A549 treated with CpdA at 1 μM for 4 hours (cell line): ENCODE measurements around the gene MAGEA6. TPM values are rescaled to one million over a fixed set of nuclear protein-coding genes. Genes with fewer than 3 reads are reported as not detected.

Source experiments
- total RNA-seq: library from RNA; stranded (reverse); fragments of 200-300 nt; extraction: Qiagen RNA extraction; gene quantifications from 5 replicates; pipeline ENCODE4 v1.2.3, GENCODE V29; 2022; ENCODE audit warnings: low read depth

MAGEA6 gene, protein sequence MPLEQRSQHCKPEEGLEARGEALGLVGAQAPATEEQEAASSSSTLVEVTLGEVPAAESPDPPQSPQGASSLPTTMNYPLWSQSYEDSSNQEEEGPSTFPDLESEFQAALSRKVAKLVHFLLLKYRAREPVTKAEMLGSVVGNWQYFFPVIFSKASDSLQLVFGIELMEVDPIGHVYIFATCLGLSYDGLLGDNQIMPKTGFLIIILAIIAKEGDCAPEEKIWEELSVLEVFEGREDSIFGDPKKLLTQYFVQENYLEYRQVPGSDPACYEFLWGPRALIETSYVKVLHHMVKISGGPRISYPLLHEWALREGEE
- 10.7 to 13.3 TPM (median 12.0 TPM) in 5 replicates for total RNA-seq

DNA sequence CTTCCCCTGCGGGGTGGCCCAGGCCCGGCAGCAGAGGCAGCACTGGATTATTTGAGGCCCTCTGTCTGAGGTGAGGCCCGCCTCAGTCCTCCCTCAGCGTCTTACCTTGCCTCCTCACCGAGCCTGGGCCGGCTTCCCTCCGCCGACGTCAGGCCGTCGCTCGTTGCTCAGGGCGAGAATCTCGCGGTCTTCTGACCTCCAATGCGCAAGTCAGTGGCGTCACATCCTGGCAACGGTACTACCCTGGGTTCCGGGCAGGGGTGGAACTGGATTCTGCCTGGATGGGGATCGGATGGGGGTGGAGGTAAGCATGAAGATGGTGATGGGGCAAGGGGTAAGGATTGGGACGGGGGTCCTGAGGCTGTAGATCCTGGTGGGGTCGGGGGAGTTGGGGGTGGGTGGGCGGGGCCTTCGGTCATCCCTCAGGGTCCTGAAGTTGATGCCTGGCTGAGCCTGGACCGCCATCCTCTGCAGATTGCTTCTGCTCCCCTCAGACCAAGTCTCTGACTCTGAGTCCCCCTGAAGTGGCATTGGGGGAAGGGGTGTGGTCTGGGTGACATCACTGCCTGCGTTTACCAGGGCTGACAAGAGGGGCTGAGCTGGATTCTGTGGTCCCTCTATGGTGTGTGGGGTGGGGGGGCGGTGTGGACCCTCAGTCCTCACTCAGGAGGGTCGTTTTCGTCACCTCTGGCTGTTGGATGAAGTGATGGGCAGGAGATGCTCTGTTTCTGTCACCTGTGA is at the start of gene MAGEA6:
Gene MAGEA6, minus strand, starts transcription at position 141 of the 741 bp plus-strand sequence. CDS start 2,039 bp downstream, outside the sequence.

DNA sequence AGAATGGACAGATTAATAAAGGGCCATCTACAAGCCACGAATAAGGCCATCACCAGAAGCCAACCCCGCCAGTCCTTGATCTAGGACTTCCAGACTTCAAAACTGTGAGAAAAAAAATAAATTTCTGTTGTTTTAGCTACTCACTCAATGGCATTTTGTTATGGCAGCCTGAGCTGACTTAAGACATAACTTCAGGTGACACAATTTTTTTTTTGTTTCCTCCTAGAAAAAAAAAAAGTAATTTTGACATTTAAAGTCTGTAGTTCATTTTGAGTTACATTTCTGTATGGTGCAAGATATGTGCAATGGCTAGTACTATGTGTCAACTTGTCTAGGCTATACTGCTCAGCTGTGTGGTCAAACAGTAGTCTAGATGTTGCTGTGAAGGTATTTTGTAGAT is 10.6 kb downstream of the MAGEA6 start, which contains the start of gene CSAG3:
Gene CSAG3, plus strand, starts transcription at position 301 of the 400 bp plus-strand sequence.

GRCh38 chrX:152753686-152754650 is 15.5 kb downstream of the MAGEA6 start, which contains the start of gene MAGEA2:
MAGEA2 (minus strand) TSS chrX:152753842; CDS start chrX:152751363, 2,479 bp downstream.

DNA sequence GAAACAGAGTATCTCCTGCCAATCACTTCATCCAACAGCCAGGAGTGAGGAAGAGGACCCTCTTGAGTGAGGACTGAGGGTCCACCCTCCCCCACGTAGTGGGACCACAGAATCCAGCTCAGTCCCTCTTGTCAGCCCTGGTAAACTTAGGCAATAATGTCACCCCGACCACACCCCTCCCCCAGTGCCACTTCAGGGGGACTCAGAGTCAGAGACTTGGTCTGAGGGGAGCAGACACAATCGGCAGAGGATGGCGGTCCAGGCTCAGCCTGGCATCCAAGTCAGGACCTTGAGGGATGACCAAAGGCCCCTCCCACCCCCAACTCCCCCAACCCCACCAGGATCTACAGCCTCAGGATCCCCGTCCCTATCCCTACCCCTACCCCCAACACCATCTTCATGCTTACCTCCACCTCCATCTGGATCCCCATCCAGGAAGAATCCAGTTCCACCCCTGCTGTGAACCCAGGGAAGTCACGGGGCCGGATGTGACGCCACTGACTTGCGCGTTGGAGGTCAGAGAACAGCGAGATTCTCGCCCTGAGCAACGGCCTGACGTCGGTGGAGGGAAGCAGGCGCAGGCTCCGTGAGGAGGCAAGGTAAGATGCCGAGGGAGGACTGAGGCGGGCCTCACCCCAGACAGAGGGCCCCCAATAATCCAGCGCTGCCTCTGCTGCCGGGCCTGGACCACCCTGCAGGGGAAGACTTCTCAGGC is 36.1 kb downstream of the MAGEA6 start, which contains the start of the genes CSAG1 and MAGEA12:
Gene CSAG1, minus strand, starts transcription at position 461 of the 715 bp plus-strand sequence. CDS start 1,261 bp downstream, outside the sequence.
Gene MAGEA12, plus strand, starts transcription at position 497 of the 715 bp plus-strand sequence. CDS start 2,405 bp downstream, outside the sequence.

Other genes starting within 250 kb of the MAGEA6 start
- gene GABRQ, start 131.8 kb downstream of the MAGEA6 start, total RNA-seq: 0.14 to 0.32 TPM (median 0.23 TPM) in 5 replicates
- gene MAGEA3, start 70.9 kb downstream of the MAGEA6 start, total RNA-seq: 2.9 to 4.3 TPM (median 3.1 TPM) in 5 replicates
- gene CSAG2, start 60.4 kb downstream of the MAGEA6 start, total RNA-seq: not detected in 5 replicates
- gene MAGEA2B, start 55.1 kb downstream of the MAGEA6 start, total RNA-seq: not detected in 5 replicates
- gene CSAG1, start 36.0 kb downstream of the MAGEA6 start, total RNA-seq: 0.18 to 0.37 TPM (median 0.27 TPM) in 4 of 5 replicates, not detected in the other
- 0.08 to 0.19 TPM (median 0.16 TPM) in 5 replicates for gene MAGEA12, start 35.9 kb downstream of the MAGEA6 start, total RNA-seq
- 0.09 to 0.22 TPM in 2 of 5 replicates, not detected in the others for gene MAGEA2, start 15.8 kb downstream of the MAGEA6 start, total RNA-seq
- not detected in 5 replicates for gene CSAG3, start 10.5 kb downstream of the MAGEA6 start, total RNA-seq
- gene CETN2, start 61.1 kb upstream of the MAGEA6 start, total RNA-seq: 67.3 to 86.2 TPM (median 72.3 TPM) in 5 replicates
- gene NSDHL, start 61.4 kb upstream of the MAGEA6 start, total RNA-seq: 40.6 to 47.6 TPM (median 44.0 TPM) in 5 replicates
- gene ZNF185, start 128.4 kb upstream of the MAGEA6 start, total RNA-seq: 5.8 to 7.5 TPM (median 6.8 TPM) in 5 replicates
- gene PNMA5, start 224.4 kb upstream of the MAGEA6 start, total RNA-seq: not detected in 5 replicates